ENCODE measurements around the gene CREB5.
A peak's percentile ranks its signal among the peaks of the same experiment; 100 is the strongest.

CREB5 gene

DNA sequence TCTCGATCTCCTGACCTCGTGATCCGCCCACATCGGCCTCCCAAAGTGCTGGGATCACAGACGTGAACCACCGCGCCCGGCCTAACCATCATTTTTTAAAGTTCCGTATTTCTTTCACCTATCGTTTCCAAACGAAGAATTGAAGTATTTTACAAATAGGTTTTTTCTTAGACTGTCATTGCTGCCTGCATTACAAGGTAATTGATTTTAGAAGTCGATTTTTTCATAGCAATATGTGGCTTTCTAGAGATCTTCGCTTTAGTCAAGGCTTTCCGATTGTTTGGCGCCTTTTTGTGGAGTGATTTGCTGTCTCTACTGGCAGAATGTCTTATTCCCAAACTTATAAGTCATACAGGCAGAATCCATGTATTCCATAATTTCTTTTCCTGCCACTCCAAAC is 436.6 kb downstream of the CREB5 start:
- H3K27ac Mint-ChIP-seq: no peak overlapping the region
- no peaks in the 10 kb centered on the region for H3K9me3 Mint-ChIP-seq (ENCODE audit: low read depth)
- H3K4me3 Mint-ChIP-seq: no peak overlapping the region
- peaks cover 2% of the 10 kb centered on the region for H3K36me3 Mint-ChIP-seq
- peaks cover 5% of the 10 kb centered on the region for H3K4me1 Mint-ChIP-seq (ENCODE audit: low read depth)
- H3K27me3 Mint-ChIP-seq: peaks cover 24% of the 10 kb centered on the region

DNA sequence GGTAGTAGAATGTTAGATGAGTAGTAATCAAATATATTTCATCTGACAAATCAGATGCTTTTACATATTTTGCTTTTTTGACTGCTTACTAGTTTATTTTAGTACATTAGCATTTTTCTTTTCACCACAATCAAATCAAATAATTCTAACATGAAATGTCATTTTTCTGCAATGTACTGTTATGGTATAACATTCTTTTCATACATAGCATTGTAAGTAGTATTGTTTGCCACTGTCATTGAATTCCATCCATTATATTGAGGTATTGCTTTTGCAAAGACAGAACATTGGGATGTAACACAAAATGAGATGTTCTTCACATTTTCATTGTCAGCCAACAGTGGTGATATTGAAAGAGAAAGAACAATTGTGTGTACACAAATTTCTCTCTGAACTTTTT is 438.4 kb downstream of the CREB5 start:
- Mint-ChIP-seq H3K27ac (no peak overlapping the region), H3K4me1 (ENCODE audit: low read depth) (peaks cover 5% of the 10 kb centered on the region), H3K27me3 (peaks cover 31% of the 10 kb centered on the region), H3K36me3 (peaks cover 2% of the 10 kb centered on the region), H3K4me3 (no peak overlapping the region), H3K9me3 (ENCODE audit: low read depth) (no peaks in the 10 kb centered on the region)

DNA sequence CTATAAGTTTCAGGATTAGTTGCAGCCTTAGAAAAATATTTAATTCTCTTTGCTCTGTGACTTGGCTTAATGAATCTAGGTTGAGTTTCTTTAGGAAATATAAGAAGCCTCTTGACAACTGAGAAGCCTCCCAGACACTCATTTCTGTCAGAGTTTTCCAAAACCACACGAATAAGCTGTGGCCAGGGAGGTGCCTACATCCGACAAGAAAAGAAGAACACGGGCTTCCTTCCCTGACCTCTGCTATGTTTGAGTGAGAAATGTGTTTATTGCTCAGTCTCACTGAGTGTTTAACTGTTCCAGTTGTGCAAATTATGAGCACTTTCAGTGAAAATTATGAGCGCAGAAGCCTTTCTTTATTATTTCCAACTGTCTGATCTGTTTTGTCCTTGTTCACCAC is 440.8 kb downstream of the CREB5 start:
- H3K36me3 Mint-ChIP-seq: peaks cover 2% of the 10 kb centered on the region
- H3K9me3 Mint-ChIP-seq (ENCODE audit: low read depth): no peaks in the 10 kb centered on the region
- H3K4me3 Mint-ChIP-seq: peak overlapping the region; percentile 51
- no peak overlapping the region for H3K27ac Mint-ChIP-seq
- H3K4me1 Mint-ChIP-seq (ENCODE audit: low read depth): peaks cover 5% of the 10 kb centered on the region
- H3K27me3 Mint-ChIP-seq: peaks cover 37% of the 10 kb centered on the region

DNA sequence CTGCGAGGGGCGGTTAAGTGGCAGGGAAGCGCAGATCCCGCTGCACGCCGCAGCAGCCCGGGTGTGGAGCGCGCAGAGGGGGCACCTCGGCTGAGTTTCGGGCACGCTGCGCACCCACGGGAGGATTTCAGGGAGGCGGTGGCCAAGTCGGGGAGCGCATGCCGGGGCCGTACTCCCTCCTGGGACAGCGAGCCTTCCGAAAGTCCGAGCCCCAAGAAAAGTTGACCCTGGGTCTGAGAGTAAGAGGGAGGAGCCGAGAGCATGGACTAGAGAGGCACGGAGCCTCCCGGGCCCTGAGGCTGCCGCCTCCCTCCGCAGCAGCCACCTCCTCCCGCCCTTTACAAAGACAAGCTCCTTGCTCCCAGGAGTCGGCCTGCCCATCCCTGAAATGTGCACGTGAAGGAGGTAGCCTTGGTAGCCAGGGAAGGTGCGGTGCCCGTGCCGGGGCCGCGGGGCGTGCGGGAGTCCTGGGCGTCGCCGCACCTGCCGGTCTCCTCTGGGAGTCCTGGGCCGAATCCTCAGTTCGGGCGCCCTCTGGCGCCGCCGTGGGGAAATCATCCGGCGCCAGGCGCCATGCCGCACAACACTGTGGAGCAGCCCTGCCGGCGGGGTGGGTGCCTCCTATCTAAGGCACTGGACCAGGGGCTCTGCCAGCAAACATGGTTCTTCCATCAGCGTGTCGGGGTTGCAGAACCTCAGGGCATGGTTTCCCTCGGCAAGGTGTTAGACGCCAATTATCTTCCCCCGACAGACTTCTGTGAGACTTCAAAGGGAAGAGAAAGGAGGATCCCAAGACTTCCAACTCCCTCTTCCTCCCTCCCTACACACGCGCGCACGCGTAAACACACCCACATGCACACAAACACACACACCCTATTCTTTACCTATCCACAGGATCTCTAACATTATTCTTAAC is 441.8 kb downstream of the CREB5 start:
- Mint-ChIP-seq H3K27me3 (peaks cover 36% of the 10 kb centered on the region), H3K36me3 (peaks cover under 1% of the 10 kb centered on the region), H3K4me1 (ENCODE audit: low read depth) (peaks cover 5% of the 10 kb centered on the region), H3K27ac (no peak overlapping the region), H3K9me3 (ENCODE audit: low read depth) (no peaks in the 10 kb centered on the region), H3K4me3 (peak overlapping the region; percentile 51)

DNA sequence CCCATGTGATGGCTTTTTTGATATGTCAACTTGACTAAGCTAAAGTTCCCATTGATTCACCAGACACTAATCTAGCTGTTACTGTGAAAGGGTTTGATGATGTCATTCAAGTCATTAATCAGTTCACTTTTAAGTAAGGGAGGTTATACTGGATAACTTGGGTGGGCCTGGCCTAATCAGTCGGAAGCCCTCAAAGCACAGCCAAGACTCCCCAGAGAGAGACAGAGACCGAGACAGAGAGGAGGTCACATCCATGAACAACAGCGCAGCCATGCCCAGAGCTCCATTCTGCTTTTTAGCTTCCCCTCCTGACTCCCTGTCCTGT is 442.4 kb downstream of the CREB5 start:
- no peaks in the 10 kb centered on the region for H3K9me3 Mint-ChIP-seq (ENCODE audit: low read depth)
- peak overlapping the region; percentile 51 for H3K4me3 Mint-ChIP-seq
- H3K36me3 Mint-ChIP-seq: no peaks in the 10 kb centered on the region
- H3K27me3 Mint-ChIP-seq: peaks cover 37% of the 10 kb centered on the region
- no peak overlapping the region for H3K27ac Mint-ChIP-seq
- peaks cover 5% of the 10 kb centered on the region for H3K4me1 Mint-ChIP-seq (ENCODE audit: low read depth)

DNA sequence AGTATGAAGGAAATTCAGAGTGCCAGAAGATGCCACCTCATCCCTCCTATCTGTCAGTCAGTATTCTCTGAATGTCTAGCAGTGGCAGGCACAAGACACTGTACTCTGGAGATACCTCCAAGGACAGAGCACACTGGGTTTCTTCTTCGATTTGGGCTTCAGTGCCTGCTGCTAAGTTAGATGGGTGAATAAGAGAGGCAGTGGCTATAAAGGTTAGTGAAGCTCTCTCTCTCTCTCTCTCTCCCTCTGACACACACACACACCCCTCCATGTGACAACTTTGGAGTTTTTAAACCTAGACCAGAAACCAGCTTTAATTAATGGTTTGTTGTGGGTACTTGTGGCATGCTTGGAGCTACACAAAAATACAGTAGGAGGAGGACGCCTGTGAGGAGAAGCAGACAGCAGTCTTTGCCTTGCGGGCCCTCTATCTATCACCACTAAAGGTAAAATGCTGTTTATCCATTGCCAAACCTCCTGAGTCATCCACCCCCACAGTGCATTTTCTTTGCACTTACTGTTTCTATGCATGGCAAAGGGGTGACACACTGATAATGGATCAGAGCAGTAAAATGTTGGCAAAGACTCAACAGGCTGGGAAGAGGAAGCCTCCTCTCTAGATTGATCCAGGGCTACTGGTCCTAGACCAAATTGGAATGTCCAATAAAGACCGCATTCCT is 443.4 kb downstream of the CREB5 start:
- no peak overlapping the region for H3K27ac Mint-ChIP-seq
- H3K4me3 Mint-ChIP-seq: no peak overlapping the region
- H3K9me3 Mint-ChIP-seq (ENCODE audit: low read depth): no peaks in the 10 kb centered on the region
- H3K36me3 Mint-ChIP-seq: no peaks in the 10 kb centered on the region
- H3K27me3 Mint-ChIP-seq: peaks cover 42% of the 10 kb centered on the region
- peaks cover 5% of the 10 kb centered on the region for H3K4me1 Mint-ChIP-seq (ENCODE audit: low read depth)

DNA sequence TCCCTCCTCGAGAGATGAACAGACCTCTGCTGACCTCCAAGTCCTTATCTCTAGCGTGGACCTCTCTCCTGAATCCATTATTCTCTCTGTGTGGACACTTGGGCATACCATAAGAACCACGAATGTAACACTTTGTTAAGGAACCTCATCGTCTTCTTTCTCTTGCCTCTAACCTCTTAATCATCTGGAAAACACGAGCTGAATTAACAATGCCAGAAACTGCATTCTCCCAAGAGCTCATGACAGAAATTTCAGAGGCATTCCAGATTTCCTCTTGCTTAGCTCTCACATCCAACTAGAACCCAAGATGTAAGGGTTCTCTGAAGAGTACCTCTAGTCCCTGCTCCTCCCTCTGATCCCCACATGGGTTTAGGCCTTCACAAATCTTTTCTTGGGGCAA is 444.3 kb downstream of the CREB5 start:
- H3K36me3 Mint-ChIP-seq: no peaks in the 10 kb centered on the region
- H3K4me1 Mint-ChIP-seq (ENCODE audit: low read depth): peaks cover 5% of the 10 kb centered on the region
- H3K27me3 Mint-ChIP-seq: peaks cover 40% of the 10 kb centered on the region
- no peak overlapping the region for H3K27ac Mint-ChIP-seq
- H3K4me3 Mint-ChIP-seq: no peak overlapping the region
- no peaks in the 10 kb centered on the region for H3K9me3 Mint-ChIP-seq (ENCODE audit: low read depth)

DNA sequence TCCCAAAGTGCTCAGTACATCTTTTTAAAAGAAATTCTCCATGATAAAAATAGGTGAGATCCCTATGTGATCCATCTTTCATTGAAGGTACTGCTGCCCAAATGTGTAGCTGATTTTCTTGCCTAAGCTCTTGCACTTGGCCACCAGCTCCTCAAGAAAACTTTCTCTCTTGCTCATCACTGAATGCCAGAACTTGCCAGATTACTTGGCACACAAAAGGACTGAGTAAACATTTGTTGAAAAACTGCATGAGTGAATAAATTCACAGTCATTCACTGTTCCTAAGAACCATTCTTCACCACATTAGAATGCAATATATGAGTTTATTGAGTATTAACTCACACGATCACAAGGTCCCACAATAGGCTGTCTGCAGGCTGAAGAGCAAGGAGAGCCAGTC is 445.9 kb downstream of the CREB5 start:
- Mint-ChIP-seq H3K9me3 (ENCODE audit: low read depth) (no peaks in the 10 kb centered on the region), H3K27ac (no peak overlapping the region), H3K27me3 (peaks cover 33% of the 10 kb centered on the region)

DNA sequence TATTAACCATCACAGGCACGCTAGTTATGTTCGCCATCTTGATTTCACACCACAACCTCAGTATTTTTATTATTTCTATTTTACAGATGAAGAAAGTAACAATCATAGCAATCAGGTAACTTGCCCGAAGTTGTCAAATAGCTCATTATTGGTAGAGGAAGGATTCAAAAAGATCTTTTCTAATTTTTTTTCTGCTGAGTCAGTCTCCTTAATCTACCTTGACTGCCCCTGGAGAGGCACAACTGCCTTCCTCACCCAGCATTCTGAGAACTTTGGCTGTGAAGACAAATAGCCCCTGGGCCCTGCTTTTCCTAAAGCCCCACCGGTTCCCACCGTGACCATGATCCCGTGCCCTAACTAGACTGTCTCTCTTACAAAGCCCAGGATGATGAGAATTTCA is 446.6 kb downstream of the CREB5 start:
- peaks cover 31% of the 10 kb centered on the region for H3K27me3 Mint-ChIP-seq
- no peaks in the 10 kb centered on the region for H3K4me1 Mint-ChIP-seq (ENCODE audit: low read depth)
- no peak overlapping the region for H3K4me3 Mint-ChIP-seq
- H3K9me3 Mint-ChIP-seq (ENCODE audit: low read depth): no peaks in the 10 kb centered on the region
- H3K36me3 Mint-ChIP-seq: no peaks in the 10 kb centered on the region
- no peak overlapping the region for H3K27ac Mint-ChIP-seq

More for the DNA sequence above, 445.9 kb downstream of the CREB5 start:
- Mint-ChIP-seq H3K36me3 (no peaks in the 10 kb centered on the region), H3K4me3 (no peak overlapping the region), H3K4me1 (ENCODE audit: low read depth) (peaks cover 5% of the 10 kb centered on the region)

DNA sequence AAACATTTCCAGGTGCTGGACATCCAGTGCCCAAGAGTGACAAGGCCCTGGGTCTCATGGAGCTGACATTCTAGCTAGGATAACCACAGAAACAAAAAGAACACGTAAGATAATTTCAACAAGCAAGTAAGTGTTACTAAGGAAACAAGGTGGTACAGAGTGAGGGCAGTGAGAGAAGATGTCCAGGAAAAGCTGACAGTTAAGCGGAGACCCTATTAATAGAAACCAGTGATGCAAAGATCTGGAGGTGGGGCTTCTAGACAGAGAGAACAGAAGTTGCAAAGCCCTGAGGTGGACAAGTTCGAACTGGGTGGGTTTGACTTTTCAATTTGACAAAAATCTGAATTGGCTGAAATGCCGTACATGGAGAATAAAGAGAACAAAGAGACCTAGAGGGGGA is 449.5 kb downstream of the CREB5 start:
- Mint-ChIP-seq H3K36me3 (no peaks in the 10 kb centered on the region), H3K4me3 (no peak overlapping the region), H3K4me1 (ENCODE audit: low read depth) (no peaks in the 10 kb centered on the region), H3K27me3 (peaks cover 21% of the 10 kb centered on the region), H3K27ac (no peak overlapping the region), H3K9me3 (ENCODE audit: low read depth) (no peaks in the 10 kb centered on the region)

DNA sequence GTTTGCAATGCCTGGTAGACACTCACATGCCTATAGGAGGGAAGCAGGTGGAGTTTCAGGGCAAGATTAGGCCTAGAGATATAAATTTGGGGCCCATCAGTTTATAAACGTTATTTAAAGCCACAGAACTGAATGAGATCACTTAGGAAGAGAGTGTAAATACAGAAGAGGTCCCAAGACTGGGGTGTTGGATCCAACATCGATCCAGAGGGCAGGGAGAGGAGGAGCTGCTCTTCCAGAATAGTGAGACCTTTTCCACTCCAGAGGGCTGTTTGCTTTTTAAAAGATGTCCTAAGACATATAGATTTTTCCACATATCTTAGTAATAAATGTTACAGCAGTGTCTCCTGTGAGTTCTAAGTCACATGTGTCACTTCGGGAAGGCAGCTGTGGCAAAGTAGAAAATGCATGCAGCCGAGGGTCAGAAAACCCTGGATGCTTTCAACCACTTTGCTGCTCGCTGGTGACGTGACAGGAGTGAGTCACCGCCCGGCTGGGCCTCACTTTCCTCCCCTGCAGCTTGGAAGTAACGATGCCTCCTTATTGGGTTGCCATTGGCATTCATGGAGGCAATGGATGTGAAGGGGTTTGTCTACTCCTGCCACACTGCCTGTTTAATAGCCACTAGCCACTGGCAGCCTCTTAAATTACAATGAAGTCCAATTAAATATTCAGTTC is 450.4 kb downstream of the CREB5 start:
- Mint-ChIP-seq H3K27ac (no peak overlapping the region), H3K4me1 (ENCODE audit: low read depth) (no peaks in the 10 kb centered on the region), H3K27me3 (peaks cover 19% of the 10 kb centered on the region), H3K36me3 (no peaks in the 10 kb centered on the region), H3K4me3 (no peak overlapping the region), H3K9me3 (ENCODE audit: low read depth) (no peaks in the 10 kb centered on the region)

DNA sequence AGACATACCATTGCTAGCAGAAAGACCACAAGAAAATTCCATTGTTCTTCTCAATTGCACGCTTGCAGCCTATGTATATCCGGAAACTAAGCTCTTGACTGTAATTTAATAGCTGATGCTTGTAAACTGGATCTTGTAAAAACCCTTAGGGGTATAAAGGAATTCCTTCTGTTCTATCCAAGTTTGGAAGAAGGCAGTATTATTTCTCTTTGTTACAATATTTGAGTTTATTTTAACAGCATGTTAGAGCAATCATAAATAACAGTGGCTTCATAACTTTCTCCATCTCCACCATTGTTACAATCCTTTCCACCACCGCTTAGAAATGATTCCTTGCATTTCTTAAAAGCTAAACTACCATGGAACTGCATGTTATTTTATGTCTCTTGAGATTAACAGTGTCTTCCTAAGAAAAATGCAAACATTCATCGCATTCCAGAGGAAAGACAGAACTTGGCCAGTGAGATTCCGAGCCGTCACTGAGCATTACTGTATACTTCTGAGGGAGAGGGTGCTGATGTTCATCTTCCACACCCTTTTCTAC is 453.4 kb downstream of the CREB5 start:
- H3K4me3 Mint-ChIP-seq: no peak overlapping the region
- peaks cover 11% of the 10 kb centered on the region for H3K27me3 Mint-ChIP-seq
- H3K27ac Mint-ChIP-seq: no peak overlapping the region
- H3K4me1 Mint-ChIP-seq (ENCODE audit: low read depth): no peaks in the 10 kb centered on the region
- H3K36me3 Mint-ChIP-seq: no peaks in the 10 kb centered on the region
- H3K9me3 Mint-ChIP-seq (ENCODE audit: low read depth): no peaks in the 10 kb centered on the region

DNA sequence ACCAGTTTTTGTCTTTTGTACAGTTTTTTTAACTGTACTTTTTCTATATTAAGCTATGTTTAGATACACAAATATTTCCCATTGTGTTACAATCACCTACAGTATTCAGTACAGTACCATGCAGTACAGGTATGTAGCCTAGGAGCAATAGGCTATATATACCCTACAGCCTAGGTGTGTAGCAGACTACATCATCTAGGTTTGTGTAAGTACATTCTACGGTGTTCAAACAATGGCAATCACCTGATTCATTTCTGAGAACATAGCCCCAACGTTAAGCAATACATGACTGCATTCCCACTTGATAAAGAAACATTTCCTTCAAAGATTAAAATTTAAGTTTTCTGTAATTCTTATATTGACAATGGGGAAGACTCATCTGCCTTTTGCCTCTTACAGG is 456.4 kb downstream of the CREB5 start:
- no peaks in the 10 kb centered on the region for H3K9me3 Mint-ChIP-seq (ENCODE audit: low read depth)
- no peaks in the 10 kb centered on the region for H3K36me3 Mint-ChIP-seq
- peaks cover 10% of the 10 kb centered on the region for H3K27me3 Mint-ChIP-seq
- H3K4me1 Mint-ChIP-seq (ENCODE audit: low read depth): no peaks in the 10 kb centered on the region
- no peak overlapping the region for H3K4me3 Mint-ChIP-seq
- H3K27ac Mint-ChIP-seq: no peak overlapping the region

DNA sequence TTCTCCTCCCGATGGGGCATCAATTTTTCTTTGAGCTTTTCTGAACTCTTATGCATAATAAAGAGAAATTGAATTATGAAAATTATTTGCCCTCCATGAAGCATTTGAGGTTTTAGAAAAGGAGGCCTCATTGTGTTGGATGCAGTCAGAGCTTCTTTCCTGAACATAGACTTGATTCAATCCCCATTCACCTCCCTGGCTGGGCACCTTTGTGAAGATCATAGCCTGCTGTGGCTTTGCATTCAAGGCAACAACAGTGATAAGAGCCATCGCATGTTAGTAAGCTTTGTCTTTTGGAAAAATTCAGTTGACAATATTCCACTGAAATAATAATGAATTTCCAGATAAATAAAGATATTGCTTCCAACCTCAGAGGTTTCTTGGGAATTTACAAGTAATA is 458.8 kb downstream of the CREB5 start:
- no peak overlapping the region for H3K4me3 Mint-ChIP-seq
- no peaks in the 10 kb centered on the region for H3K4me1 Mint-ChIP-seq (ENCODE audit: low read depth)
- no peaks in the 10 kb centered on the region for H3K36me3 Mint-ChIP-seq
- no peaks in the 10 kb centered on the region for H3K9me3 Mint-ChIP-seq (ENCODE audit: low read depth)
- H3K27me3 Mint-ChIP-seq: peaks cover 6% of the 10 kb centered on the region
- no peak overlapping the region for H3K27ac Mint-ChIP-seq

DNA sequence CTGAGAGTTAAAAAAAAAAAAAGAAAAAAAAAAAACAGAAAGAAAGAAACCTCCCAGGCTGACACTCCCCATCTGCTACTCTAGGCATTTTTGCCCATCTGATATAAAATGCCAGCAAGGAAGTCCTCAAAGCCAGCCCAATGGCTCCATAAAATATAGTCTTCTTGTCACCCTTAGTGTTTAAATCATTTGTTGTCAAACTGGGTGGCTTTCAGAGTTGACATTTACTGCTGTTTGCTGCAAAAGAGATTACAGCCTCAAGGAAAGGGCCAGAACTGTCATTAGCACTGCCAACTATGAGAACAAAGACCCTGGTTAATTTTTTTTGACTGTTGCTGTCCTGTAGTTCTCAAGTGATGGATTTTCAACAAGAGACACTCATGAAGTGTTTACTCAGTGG is 459.3 kb downstream of the CREB5 start:
- H3K27me3 Mint-ChIP-seq: peaks cover 6% of the 10 kb centered on the region
- H3K36me3 Mint-ChIP-seq: no peaks in the 10 kb centered on the region

More for the DNA sequence above, 459.3 kb downstream of the CREB5 start:
- Mint-ChIP-seq H3K4me1 (ENCODE audit: low read depth) (no peaks in the 10 kb centered on the region), H3K9me3 (ENCODE audit: low read depth) (no peaks in the 10 kb centered on the region), H3K4me3 (no peak overlapping the region), H3K27ac (no peak overlapping the region)

Measured in activated naive CD8-positive, alpha-beta T cell (primary cell).